Sigmoid colon (tissue), 7 donors: ENCODE results near the gene TMCO1. TPM values are rescaled to one million over a fixed set of nuclear protein-coding genes. Genes with fewer than 3 reads are reported as not detected.
"Not testable (repeated sequence)": the region's sequence is repeated elsewhere in the genome, so short reads cannot be mapped to it uniquely, and the experiment has no call there.

Experiments
- DNase-seq: peaks from one replicate; pipeline ENCODE4 v3.0.0-alpha.2; 2019
- H3K27ac ChIP-seq, 4 donors: fragments of 200-600 bp; sonication (generic); one replicate each; pipeline ENCODE4 v1.5.1; 2016 to 2019; ENCODE audit warnings: mild to moderate bottlenecking in 1 of 4
- H3K27me3 ChIP-seq, 3 donors: fragments of 200-600 bp; sonication (generic); one replicate each; pipeline ENCODE4 v1.5.1; 2019; ENCODE audit warnings: mild to moderate bottlenecking in 1 of 3
- H3K36me3 ChIP-seq, 4 donors: fragments of 200-600 bp; sonication (generic); one replicate each; pipeline ENCODE4 v1.5.1; 2016 to 2019
- H3K4me1 ChIP-seq, 4 donors: fragments of 200-600 bp; sonication (generic); one replicate each; pipeline ENCODE4 v1.5.1; 2017 to 2019
- H3K4me3 ChIP-seq, 4 donors: fragments of 200-600 bp; sonication (generic); one replicate each; pipeline ENCODE4 v1.5.1; 2017 to 2019; ENCODE audit warnings: mild to moderate bottlenecking in 2 of 4, moderate library complexity in 1 of 4
- H3K9me3 ChIP-seq, 4 donors: fragments of 200-600 bp in 3 of 4; sonication (generic) in 3 of 4; one replicate each; pipeline versions ENCODE4 v1.5.1 to v1.6.1; 2013 to 2019
- CTCF ChIP-seq, 4 experiments: fragments of 450-650 bp in 3 of 4; fragments of 200-600 bp in 1 of 4; IDR thresholded peaks; one replicate each; pipeline ENCODE4 v1.5.1; 2016 to 2019; ENCODE audit warnings: antibody characterized with exemption in 4 of 4, mild to moderate bottlenecking in 3 of 4, moderate library complexity in 2 of 4
- EP300 ChIP-seq, 4 donors: sonication (generic); formaldehyde crosslinking; IDR thresholded peaks; one replicate each; pipeline ENCODE4 v1.6.1; 2017; ENCODE audit warnings: antibody characterized with exemption in 4 of 4
- POLR2A ChIP-seq, 2 donors: fragments of 450-650 bp; IDR thresholded peaks; one replicate each; pipeline ENCODE4 v1.6.1; 2016; ENCODE audit warnings: antibody characterized with exemption in 2 of 2, mild to moderate bottlenecking in 2 of 2, moderate library complexity in 2 of 2
- POLR2AphosphoS5 ChIP-seq, 4 donors: sonication (generic); formaldehyde crosslinking; IDR thresholded peaks; one replicate each; pipeline ENCODE4 v1.6.1; 2017; ENCODE audit warnings: antibody characterized with exemption in 4 of 4
- WGBS, 2 donors: extraction: QIAGEN DNeasy Blood & Tissue Kit; methylation state at CpG; one replicate each; pipeline ENCODE4 v1.1.7; 2013; 5-methylcytosine and 5-hydroxymethylcytosine counted together
- intact Hi-C: fragments of 100-400 bp; cut with DNase I; formaldehyde crosslinking; loops from one replicate; pipeline ENCODE4 v1.15.1; 2023
- polyA plus RNA-seq, 3 donors: library from polyadenylated mRNA; stranded (reverse); fragments of 200-250 nt; gene quantifications; one replicate each; pipeline ENCODE4 v1.2.3, GENCODE V29; 2013
- total RNA-seq, 4 donors: library from RNA; depleted of rRNA; stranded (reverse); fragments of >200 nt; gene quantifications; one replicate each; pipeline ENCODE4 v1.1.0, GENCODE V29; 2016
- donor health status: healthy with polysubstance abuse.
- donor health status: Bipolar disorder and iron deficiency.
- donor health status: healthy.

The TMCO1 gene
- total and polyA plus RNA-seq, 7 donors, result 36.7 to 116 (median 46.2) TPM

- Histone ChIP-seq H3K36me3 (peaks cover 0 to 56% (median 20%) of the 10 kb centered on the region in 4 donors), H3K27ac (no peak overlapping the region), H3K9me3 (no peaks in the 10 kb centered on the region), H3K4me3 (no peak overlapping the region), H3K27me3 (no peaks in the 10 kb centered on the region), H3K4me1 (peaks cover 0 to 5% (median 0%) of the 10 kb centered on the region in 4 donors)
- intact Hi-C loops, result no loop called here
- DNase-seq, result no peak
- TF ChIP-seq EP300 (IDR thresholded peaks at IDR 0.05) (no peak), POLR2A (IDR thresholded peaks at IDR 0.05) (no peak), POLR2AphosphoS5 (IDR thresholded peaks at IDR 0.05) (no peak), CTCF (IDR thresholded peaks at IDR 0.05) (no peak)
These were observed 31.5 kb downstream of the TMCO1 start for GRCh38 chr1:165737196-165737595.

GRCh38 chr1:165734906-165735305 lies 33.8 kb downstream of the TMCO1 start:
- TF ChIP-seq POLR2A (IDR thresholded peaks at IDR 0.05) (no peak), EP300 (IDR thresholded peaks at IDR 0.05) (no peak)
- H3K27ac ChIP-seq, result no peak overlapping the region
- intact Hi-C loops, result no loop called here
- H3K4me3 ChIP-seq, result no peak overlapping the region
- no peaks in the 10 kb centered on the region for H3K9me3 ChIP-seq
- H3K36me3 ChIP-seq, result peaks cover 0 to 40% (median 1%) of the 10 kb centered on the region in 4 donors
- peaks cover 0 to 5% (median 0%) of the 10 kb centered on the region in 4 donors for H3K4me1 ChIP-seq
- no peak for DNase-seq
- no peaks in the 10 kb centered on the region for H3K27me3 ChIP-seq
- whole genome bisulfite sequencing, 2 donors, result 84 to 89% methylated on average over 3 of the region's 3 CpGs

- H3K36me3 ChIP-seq, result peaks cover 8 to 40% (median 15%) of the 10 kb centered on the region in 4 donors
- intact Hi-C loops, result no loop called here
- no peaks in the 10 kb centered on the region for H3K27me3 ChIP-seq
- no peak for DNase-seq
- H3K9me3 ChIP-seq, result no peaks in the 10 kb centered on the region
- no peak overlapping the region for H3K27ac ChIP-seq
- no peaks in the 10 kb centered on the region for H3K4me1 ChIP-seq
- no peak for TF ChIP-seq POLR2AphosphoS5 (IDR thresholded peaks at IDR 0.05)
- no peak for TF ChIP-seq CTCF (IDR thresholded peaks at IDR 0.05)
- TF ChIP-seq POLR2A (IDR thresholded peaks at IDR 0.05), result no peak
- no peak for TF ChIP-seq EP300 (IDR thresholded peaks at IDR 0.05)
- WGBS, 2 donors, result 98 to 99% methylated on average over 2 of the region's 2 CpGs
- no peak overlapping the region for H3K4me3 ChIP-seq
These were observed 41.8 kb downstream of the TMCO1 start for GRCh38 chr1:165726841-165727240.

GRCh38 chr1:165726169-165726568 lies 42.5 kb downstream of the TMCO1 start:
- H3K4me1 ChIP-seq, result no peaks in the 10 kb centered on the region
- H3K4me3 ChIP-seq, result no peak overlapping the region
- no peaks in the 10 kb centered on the region for H3K27me3 ChIP-seq
- intact Hi-C loops, result no loop called here
- no peak for DNase-seq
- peaks cover 8 to 40% (median 15%) of the 10 kb centered on the region in 4 donors for H3K36me3 ChIP-seq
- no peak for TF ChIP-seq POLR2AphosphoS5 (IDR thresholded peaks at IDR 0.05)
- TF ChIP-seq POLR2A (IDR thresholded peaks at IDR 0.05), result no peak
- TF ChIP-seq EP300 (IDR thresholded peaks at IDR 0.05), result no peak
- H3K27ac ChIP-seq, result no peak overlapping the region
- WGBS, 2 donors, result 73 to 88% methylated on average over 2 of the region's 2 CpGs
- no peaks in the 10 kb centered on the region for H3K9me3 ChIP-seq

- no peak for TF ChIP-seq POLR2AphosphoS5 (IDR thresholded peaks at IDR 0.05)
- peak in 2 of 4 experiments; percentile 30 to 46 for TF ChIP-seq CTCF (IDR thresholded peaks at IDR 0.05)
- TF ChIP-seq POLR2A (IDR thresholded peaks at IDR 0.05), result no peak
- no peak for TF ChIP-seq EP300 (IDR thresholded peaks at IDR 0.05)
- DNase-seq, result no peak
- Histone ChIP-seq H3K4me1 (no peaks in the 10 kb centered on the region), H3K36me3 (no peaks in the 10 kb centered on the region), H3K9me3 (no peaks in the 10 kb centered on the region), H3K4me3 (no peak overlapping the region), H3K27me3 (no peaks in the 10 kb centered on the region), H3K27ac (no peak overlapping the region)
- WGBS, 2 donors, result 26 to 30% methylated on average over 4 of the region's 4 CpGs
- intact Hi-C loops, result no loop called here
These were observed 50.7 kb downstream of the TMCO1 start for GRCh38 chr1:165717918-165718515.

GRCh38 chr1:165716265-165717051 lies 52.2 kb downstream of the TMCO1 start:
- DNase-seq, H3K27me3 ChIP-seq, H3K27ac ChIP-seq, intact Hi-C loops, H3K9me3 ChIP-seq, H3K4me3 ChIP-seq, H3K4me1 ChIP-seq, H3K36me3 ChIP-seq: not testable (repeated sequence)
- WGBS, 2 donors, result 86 to 95% methylated on average over 8 of the region's 8 CpGs
